A549 treated with Mapracorat at 1 μM for 4 hours (cell line): ENCODE data around the gene AMPH. TPM values are rescaled to one million over a fixed set of nuclear protein-coding genes. Genes with fewer than 3 reads are reported as not detected.

Source experiments
- total RNA-seq: library from RNA; stranded (reverse); fragments of 200-300 nt; extraction: Qiagen RNA extraction; gene quantifications from 5 replicates; pipeline ENCODE4 v1.2.3, GENCODE V29; 2022

Gene AMPH
- 0.05 to 0.13 TPM (median 0.11 TPM) in 4 of 5 replicates, not detected in the other for total RNA-seq

DNA sequence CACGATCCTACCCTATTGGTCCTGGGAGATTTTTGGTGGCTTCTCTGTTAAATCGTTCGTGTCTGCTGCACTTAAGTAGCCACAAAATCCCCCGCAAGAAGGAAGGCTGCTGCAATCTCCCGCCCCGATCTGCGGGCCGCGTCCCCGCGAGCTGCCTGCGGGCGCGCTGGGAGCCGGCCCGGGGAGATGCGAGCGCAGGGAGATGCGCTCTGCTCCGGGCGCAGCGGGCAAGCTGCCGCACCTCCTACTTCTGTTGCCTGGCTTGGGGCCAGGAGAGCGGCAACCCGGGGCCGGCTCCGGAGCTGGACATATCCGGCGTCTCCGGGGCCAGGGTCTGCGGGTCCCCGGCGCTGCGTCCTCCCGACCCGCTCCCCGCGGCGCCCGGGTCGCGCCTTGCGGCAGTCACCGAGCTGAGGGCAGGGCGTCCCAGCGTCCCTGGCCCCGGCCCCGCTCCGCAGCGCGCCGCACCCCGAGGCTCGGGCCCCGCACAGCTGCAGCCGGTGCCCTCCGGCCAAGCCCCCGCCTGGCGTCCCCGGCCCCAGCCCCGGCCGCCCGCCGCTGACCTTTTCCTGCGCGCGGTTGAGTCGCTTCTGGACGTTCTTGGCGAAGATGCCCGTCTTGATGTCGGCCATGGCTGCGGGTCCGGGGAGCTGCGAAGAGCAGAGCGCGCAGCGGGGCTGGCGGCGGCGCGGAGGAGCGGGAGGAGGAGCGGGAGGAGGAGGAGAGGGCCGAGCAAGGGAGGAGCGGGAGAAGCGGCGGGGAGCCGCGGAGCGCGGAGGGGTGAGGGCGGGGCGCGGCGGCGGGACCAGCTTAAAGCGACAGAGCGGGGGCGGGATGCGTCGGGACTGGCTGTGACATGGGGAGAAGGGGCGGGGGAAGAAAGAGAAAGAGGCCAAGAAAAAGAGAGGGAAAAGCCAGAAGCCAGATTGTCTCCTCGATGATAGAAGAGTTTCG lies at the start of gene AMPH:
TSS of gene AMPH (minus strand) at position 654 of the 954 bp plus-strand sequence. CDS start at position 632, 22 bp downstream.

